Measurements from ENCODE around the gene MSX2.

The MSX2 gene

DNA sequence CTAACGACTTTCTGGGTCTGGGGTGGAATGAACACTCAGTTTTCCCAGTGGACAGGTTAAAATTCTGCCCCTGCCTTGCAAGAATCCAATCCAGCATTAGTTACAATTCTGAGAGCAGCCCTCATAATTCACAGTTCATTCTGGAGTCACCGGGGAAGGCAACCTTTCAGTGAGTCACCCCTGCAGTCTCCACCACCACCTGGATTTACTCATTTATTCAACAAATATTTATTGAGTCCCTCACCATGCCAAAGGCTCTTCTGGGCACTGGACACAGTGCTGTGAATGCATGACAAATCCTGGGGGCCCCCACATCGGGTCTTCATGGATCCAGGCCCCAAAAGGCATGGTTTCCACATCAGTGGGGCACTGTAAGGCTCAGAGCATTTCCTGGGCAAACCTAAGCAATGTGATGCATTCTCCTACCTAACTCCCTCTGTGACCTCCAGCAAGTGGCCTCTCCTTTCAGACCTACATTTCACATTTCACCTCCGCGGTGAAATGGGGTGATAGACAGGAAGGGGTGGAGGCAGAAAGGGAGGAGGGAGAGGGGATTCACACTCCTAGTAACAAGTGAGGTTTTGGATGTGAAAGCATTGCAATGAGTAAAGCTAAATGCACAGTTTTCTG, 6.4 kb upstream of the MSX2 start:
- ATAC-seq = no peak; the same call in 2 of the 3 replicates

DNA sequence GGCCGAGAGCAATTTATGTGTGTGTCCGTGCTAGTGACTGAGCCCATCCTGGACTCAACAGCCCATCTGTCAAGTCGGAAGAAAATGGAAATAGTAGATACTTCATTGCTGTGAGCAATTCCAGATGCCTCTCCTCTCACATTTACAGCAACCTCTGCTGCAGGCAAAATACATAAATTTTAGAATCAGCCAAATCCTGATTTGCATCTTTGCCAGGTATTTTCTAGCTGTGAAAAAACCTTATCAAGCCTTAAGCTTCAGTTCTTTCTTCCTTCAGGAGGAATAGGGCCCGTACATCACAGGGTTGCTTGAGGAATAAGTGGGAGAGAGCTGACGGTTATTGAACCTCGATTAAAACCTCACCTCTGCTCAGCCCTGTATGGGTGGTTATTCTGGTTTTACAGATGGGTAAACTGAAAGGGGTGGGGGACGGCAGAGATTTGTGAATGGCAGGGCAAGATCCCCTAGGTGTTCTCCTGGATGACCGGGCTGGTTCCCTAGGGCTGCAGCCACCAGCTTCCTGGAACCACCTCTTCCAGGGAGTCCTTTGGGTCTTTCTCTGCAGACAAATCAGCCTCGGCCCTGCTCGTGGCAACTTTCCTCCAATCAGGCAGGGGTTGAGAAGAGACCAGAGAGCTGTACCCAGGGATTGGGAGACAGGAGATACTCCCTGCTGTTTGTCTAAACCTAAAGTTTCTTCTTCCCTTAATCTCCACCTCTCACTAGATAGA, 5.3 kb upstream of the MSX2 start:
- no peak for TF ChIP-seq ZNF70 (CRISPR knock-in tag; IDR thresholded peaks at IDR 0.05)
- TF ChIP-seq, protein P1, sequence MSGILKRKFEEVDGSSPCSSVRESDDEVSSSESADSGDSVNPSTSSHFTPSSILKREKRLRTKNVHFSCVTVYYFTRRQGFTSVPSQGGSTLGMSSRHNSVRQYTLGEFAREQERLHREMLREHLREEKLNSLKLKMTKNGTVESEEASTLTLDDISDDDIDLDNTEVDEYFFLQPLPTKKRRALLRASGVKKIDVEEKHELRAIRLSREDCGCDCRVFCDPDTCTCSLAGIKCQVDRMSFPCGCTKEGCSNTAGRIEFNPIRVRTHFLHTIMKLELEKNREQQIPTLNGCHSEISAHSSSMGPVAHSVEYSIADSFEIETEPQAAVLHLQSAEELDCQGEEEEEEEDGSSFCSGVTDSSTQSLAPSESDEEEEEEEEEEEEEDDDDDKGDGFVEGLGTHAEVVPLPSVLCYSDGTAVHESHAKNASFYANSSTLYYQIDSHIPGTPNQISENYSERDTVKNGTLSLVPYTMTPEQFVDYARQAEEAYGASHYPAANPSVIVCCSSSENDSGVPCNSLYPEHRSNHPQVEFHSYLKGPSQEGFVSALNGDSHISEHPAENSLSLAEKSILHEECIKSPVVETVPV (CRISPR knock-in tag; IDR thresholded peaks at IDR 0.05) = no peak
- TF ChIP-seq ARNTL (CRISPR knock-in tag; IDR thresholded peaks at IDR 0.05; ENCODE audit: borderline replicate concordance, low read depth) = no peak
- TF ChIP-seq, protein P2, sequence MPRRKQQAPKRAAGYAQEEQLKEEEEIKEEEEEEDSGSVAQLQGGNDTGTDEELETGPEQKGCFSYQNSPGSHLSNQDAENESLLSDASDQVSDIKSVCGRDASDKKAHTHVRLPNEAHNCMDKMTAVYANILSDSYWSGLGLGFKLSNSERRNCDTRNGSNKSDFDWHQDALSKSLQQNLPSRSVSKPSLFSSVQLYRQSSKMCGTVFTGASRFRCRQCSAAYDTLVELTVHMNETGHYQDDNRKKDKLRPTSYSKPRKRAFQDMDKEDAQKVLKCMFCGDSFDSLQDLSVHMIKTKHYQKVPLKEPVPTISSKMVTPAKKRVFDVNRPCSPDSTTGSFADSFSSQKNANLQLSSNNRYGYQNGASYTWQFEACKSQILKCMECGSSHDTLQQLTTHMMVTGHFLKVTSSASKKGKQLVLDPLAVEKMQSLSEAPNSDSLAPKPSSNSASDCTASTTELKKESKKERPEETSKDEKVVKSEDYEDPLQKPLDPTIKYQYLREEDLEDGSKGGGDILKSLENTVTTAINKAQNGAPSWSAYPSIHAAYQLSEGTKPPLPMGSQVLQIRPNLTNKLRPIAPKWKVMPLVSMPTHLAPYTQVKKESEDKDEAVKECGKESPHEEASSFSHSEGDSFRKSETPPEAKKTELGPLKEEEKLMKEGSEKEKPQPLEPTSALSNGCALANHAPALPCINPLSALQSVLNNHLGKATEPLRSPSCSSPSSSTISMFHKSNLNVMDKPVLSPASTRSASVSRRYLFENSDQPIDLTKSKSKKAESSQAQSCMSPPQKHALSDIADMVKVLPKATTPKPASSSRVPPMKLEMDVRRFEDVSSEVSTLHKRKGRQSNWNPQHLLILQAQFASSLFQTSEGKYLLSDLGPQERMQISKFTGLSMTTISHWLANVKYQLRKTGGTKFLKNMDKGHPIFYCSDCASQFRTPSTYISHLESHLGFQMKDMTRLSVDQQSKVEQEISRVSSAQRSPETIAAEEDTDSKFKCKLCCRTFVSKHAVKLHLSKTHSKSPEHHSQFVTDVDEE (CRISPR knock-in tag; IDR thresholded peaks at IDR 0.05) = no peak
- TF ChIP-seq ZNF8 (CRISPR knock-in tag; IDR thresholded peaks at IDR 0.05) = no peak
- no peak for TF ChIP-seq PPARA (CRISPR knock-in tag; IDR thresholded peaks at IDR 0.05; ENCODE audit: borderline replicate concordance)
- ATAC-seq = no peak

More for the DNA sequence above, 6.4 kb upstream of the MSX2 start:
- TF ChIP-seq ISL1 (CRISPR knock-in tag; IDR thresholded peaks at IDR 0.05) (no peak), ZNF8 (CRISPR knock-in tag; IDR thresholded peaks at IDR 0.05) (no peak), RARB (CRISPR knock-in tag; IDR thresholded peaks at IDR 0.05) (no peak), ZC3H10 (CRISPR knock-in tag; IDR thresholded peaks at IDR 0.05) (no peak), ZFP30 (CRISPR knock-in tag; IDR thresholded peaks at IDR 0.05) (no peak), ARNTL (CRISPR knock-in tag; IDR thresholded peaks at IDR 0.05; ENCODE audit: borderline replicate concordance, low read depth) (no peak), PPARA (CRISPR knock-in tag; IDR thresholded peaks at IDR 0.05; ENCODE audit: borderline replicate concordance) (no peak)
- TF ChIP-seq, protein P2 (CRISPR knock-in tag; IDR thresholded peaks at IDR 0.05) = no peak
- TF ChIP-seq, protein P3, sequence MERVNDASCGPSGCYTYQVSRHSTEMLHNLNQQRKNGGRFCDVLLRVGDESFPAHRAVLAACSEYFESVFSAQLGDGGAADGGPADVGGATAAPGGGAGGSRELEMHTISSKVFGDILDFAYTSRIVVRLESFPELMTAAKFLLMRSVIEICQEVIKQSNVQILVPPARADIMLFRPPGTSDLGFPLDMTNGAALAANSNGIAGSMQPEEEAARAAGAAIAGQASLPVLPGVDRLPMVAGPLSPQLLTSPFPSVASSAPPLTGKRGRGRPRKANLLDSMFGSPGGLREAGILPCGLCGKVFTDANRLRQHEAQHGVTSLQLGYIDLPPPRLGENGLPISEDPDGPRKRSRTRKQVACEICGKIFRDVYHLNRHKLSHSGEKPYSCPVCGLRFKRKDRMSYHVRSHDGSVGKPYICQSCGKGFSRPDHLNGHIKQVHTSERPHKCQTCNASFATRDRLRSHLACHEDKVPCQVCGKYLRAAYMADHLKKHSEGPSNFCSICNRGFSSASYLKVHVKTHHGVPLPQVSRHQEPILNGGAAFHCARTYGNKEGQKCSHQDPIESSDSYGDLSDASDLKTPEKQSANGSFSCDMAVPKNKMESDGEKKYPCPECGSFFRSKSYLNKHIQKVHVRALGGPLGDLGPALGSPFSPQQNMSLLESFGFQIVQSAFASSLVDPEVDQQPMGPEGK (CRISPR knock-in tag; IDR thresholded peaks at IDR 0.05; ENCODE audit: borderline replicate concordance) = no peak

DNA sequence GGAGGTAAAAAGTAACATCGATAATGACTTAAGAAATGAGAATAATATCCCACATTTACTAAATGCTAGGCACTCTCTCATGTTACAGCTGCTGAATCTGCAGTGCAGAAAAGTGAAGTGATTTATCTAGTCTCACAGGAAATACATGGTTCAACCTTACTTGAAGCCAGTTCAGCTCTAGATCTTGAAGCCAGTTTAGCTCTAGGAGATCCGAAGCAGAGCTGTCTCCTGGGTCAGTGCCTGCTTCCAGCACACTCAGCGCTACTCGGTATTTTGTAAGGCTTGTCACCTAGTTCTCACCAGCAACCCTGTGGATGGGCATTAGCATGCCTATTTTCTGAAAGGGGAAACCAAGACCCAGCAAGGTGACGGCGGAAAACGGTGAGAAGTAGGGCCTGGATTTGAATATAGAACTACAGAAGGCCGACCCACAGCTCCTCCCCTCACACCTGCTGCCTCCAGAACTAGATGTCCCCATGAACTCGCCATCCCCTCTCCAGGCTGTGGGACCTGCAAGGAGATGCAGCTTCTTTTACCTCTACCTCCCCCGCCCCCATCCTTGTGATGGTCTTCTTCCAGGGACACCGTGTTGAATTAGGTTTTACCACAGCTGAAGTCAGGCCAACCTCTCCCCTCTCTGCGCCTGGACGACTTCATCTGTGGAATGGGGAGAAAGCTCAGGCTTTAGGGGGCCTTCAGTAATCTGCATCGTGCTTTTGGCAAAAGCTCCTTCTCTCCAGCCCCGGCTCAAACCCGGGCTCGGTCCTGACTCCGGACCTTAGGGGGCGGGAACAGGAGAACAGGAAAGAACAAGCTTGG, 4.4 kb upstream of the MSX2 start:
- ATAC-seq = no peak
- TF ChIP-seq ZFP30 (CRISPR knock-in tag; IDR thresholded peaks at IDR 0.05) (no peak), BACH2 (CRISPR knock-in tag; IDR thresholded peaks at IDR 0.05; ENCODE audit: borderline replicate concordance) (no peak)
- TF ChIP-seq, protein P2 (CRISPR knock-in tag; IDR thresholded peaks at IDR 0.05) = no peak
- TF ChIP-seq, protein P4, sequence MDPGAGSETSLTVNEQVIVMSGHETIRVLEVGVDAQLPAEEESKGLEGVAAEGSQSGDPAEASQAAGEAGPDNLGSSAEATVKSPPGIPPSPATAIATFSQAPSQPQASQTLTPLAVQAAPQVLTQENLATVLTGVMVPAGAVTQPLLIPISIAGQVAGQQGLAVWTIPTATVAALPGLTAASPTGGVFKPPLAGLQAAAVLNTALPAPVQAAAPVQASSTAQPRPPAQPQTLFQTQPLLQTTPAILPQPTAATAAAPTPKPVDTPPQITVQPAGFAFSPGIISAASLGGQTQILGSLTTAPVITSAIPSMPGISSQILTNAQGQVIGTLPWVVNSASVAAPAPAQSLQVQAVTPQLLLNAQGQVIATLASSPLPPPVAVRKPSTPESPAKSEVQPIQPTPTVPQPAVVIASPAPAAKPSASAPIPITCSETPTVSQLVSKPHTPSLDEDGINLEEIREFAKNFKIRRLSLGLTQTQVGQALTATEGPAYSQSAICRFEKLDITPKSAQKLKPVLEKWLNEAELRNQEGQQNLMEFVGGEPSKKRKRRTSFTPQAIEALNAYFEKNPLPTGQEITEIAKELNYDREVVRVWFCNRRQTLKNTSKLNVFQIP (CRISPR knock-in tag; IDR thresholded peaks at IDR 0.05; ENCODE audit: borderline replicate concordance, low read depth) = no peak

Measured in SK-N-SH treated with all-trans-retinoic acid at 6 μM for 48 hours (cell line).